LNCAP (cell line): Measurements from ENCODE around the gene HOATZ.
A peak's percentile ranks its signal among the peaks of the same experiment; 100 is the strongest.

ENCODE experiments used
- TF ChIP-seq, protein P1 (sequence below): fragments of 450-650 bp; IDR thresholded peaks from 2 replicates; pipeline ENCODE4 v1.5.1; 2017; ENCODE audit warnings: mild to moderate bottlenecking

The HOATZ gene

DNA sequence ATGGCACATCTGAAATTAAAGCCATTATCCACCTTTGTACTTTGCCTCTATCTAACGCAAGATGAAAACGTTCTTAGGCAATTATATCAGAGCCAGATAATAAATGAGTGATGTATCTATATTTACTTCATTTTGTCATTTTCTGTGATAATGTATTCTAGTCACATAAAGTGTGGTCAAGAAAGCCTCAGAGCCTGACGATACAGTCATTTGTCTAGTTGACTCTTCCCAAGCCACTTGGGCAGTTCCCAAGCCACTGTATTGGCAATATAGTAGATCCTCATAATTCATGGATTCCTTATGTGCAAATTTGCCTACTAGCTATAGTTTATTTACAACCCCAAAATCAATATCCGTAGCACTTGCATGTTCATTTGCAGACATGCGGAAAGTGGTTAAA is 7.8 kb downstream of the HOATZ start:
- TF ChIP-seq, protein P1, sequence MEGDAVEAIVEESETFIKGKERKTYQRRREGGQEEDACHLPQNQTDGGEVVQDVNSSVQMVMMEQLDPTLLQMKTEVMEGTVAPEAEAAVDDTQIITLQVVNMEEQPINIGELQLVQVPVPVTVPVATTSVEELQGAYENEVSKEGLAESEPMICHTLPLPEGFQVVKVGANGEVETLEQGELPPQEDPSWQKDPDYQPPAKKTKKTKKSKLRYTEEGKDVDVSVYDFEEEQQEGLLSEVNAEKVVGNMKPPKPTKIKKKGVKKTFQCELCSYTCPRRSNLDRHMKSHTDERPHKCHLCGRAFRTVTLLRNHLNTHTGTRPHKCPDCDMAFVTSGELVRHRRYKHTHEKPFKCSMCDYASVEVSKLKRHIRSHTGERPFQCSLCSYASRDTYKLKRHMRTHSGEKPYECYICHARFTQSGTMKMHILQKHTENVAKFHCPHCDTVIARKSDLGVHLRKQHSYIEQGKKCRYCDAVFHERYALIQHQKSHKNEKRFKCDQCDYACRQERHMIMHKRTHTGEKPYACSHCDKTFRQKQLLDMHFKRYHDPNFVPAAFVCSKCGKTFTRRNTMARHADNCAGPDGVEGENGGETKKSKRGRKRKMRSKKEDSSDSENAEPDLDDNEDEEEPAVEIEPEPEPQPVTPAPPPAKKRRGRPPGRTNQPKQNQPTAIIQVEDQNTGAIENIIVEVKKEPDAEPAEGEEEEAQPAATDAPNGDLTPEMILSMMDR: no peak

DNA sequence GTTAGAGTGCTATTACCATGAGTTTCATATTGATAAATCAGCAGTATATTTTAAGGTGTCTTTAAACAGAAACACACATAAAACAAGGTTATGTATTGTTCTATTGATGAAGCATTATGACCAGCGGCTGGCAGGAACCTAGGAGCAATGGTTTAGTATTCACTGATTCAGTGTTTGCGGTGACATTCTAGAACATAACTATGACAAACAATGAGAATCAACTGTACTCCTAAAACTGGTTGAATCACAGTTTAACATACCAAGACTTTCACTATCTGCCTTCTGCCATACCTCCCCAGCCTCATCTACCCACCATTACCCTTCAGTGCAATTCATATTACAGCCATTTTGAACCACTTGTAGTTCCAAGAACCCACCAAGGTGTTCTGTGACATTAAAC is 8.8 kb downstream of the HOATZ start:
- TF ChIP-seq, protein P1: no peak

DNA sequence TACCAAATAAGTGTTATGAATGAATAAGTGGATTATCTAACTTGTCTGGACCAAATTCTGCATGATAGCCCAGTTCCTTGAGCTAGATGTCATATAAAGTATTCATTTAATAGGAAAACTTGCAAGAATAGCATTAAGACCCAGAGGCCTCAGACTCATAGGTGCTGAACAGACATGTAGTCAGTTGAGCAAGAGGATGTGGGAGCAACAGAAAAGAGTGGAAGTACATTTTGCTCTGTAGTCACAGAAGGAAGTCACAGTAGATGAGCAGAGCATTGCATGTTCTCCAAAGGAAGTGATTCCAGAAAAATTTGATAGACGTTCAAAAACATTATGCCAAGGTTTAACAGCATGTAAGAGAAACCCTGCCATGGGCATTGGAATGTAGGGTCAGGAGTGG is 9.5 kb downstream of the HOATZ start:
- TF ChIP-seq, protein P1: no peak

DNA sequence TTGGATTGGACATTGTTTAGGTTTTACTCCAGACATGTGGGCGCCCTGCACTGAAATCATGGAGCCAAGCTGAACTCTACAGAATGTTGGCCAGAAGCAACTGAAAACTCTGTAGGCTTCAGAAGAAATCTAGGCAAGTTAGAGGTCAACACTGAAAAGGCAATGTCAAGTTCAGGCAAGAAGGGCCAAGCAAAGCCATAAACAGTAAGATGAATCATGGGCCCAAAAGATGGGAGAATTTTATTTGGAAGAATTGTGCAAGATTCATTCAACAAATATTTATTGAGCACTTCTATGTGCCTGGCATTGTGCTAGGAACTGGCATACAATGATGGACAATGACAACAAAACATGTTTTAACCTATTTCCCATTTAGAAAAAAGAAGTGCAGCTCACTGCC is 10.9 kb downstream of the HOATZ start:
- TF ChIP-seq, protein P1: no peak

DNA sequence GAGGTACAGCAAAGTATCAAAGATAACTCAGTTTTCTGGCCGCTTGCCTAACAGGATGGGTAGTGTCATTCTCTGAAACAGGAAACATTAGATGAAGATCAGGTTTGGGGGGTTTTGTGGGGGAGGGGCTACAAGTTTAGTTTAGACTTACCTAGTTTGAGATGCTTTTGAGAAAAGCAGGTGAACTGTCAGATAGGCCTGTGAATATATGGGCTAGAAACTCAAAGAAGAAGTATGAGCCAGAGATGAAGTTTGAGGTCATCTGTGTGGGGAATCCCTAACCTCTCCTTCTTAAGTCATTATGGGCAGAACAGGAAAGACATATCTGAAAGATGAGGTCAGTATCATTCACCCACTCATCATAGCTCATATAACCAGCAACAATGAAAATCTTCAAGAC is 11.9 kb downstream of the HOATZ start:
- TF ChIP-seq, protein P1: no peak

DNA sequence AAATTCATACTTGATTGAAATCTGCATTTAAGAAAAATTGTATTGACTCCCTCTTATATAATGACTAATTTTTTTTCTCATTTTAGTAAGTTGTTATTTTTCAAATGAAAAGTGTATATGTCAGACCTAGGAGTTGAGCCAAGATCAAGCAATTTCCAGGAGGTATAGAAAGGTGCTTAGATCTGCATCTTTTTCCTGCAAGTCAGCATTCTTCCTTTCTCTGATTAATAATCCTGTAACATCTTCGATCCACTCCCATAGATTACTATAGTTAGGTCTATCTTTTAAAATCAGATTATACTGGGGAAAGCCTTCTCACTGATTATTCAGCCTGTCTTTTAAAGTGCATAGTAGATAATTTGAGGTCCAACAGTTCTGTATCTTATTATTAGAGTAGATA is 12.7 kb downstream of the HOATZ start:
- TF ChIP-seq, protein P1: no peak

DNA sequence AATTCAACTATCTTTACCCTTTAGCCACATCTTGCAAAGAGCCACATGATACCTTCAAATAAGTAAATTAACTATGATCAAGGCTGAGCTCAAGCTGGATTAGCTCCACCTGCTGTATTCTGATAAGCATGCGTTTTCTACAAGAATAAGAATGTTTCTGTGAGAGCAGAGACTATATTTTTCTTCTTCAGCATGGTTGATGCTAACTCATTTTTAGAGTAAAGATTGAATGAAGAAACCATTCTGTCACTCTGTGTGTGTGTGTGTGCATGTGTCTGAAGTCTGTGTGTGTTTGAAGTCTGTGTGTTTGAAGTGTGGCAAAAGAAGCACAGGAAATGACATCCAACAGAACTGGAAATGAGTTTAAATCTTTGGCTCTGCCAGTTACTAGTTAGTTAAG is 14.0 kb downstream of the HOATZ start:
- TF ChIP-seq, protein P1: peak; percentile 28; the same call in 1 of the 2 replicates

DNA sequence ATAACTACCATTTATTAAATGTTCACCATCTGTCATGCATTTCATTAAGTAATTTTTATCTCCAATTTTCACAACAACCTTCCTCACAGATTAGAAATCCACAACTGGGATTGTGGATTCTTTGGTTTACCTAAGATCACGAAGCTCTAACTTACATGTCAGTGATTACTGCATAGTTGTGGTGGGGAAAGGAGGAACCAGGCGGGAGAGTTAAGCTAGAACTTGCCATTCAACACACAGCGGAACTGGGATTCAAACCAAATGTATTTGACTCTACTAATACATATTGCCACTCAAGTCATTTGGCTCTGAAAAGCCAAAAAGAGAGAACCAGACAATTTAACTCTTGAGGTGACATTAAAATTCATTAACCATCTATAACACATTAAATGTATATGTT is 15.5 kb downstream of the HOATZ start:
- TF ChIP-seq, protein P1: no peak
